PC-9 (cell line): ENCODE results near the gene TOM1L1. TPM values are rescaled to one million over a fixed set of nuclear protein-coding genes. Genes with fewer than 3 reads are reported as not detected.

ENCODE experiments used
- BruUV-seq: library from RNA; stranded (reverse); fragments of 400-500 nt; replicated peaks from 2 replicates; lab custom pipeline; 2021; lab: Mats Ljungman, UMichigan
- CTCF ChIA-PET: fragments of 300-600 bp; sonication (Branson Sonifier 250); formaldehyde crosslinking; loops from one replicate; lab custom pipeline; 2022; ENCODE audit warnings: antibody characterized with exemption; lab: Charles Lee
- POLR2A ChIA-PET: fragments of 300-600 bp; sonication (Branson Sonifier 250); formaldehyde crosslinking; loops from one replicate; lab custom pipeline; 2022; ENCODE audit warnings: antibody characterized with exemption; ENCODE audit not compliant: unreplicated experiment; lab: Charles Lee
- DNase-seq, 2 experiments: peaks; one replicate each; pipeline versions ENCODE4 v3.0.0 to v3.0.0-alpha.2; 2015 to 2022; ENCODE audit warnings: mixed read lengths in 1 of 2
- H2AFZ ChIP-seq: fragments of 200-600 bp; sonication (generic); 2 replicates; pipeline ENCODE4 v1.8.1; 2017; ENCODE audit warnings: antibody characterized with exemption
- H3F3A ChIP-seq: fragments of 200-600 bp; sonication (generic); 2 replicates; pipeline ENCODE4 v1.8.1; 2017; ENCODE audit warnings: antibody characterized with exemption, mild to moderate bottlenecking, low read depth; ENCODE audit not compliant: insufficient read depth
- H3K27ac ChIP-seq: fragments of 200-600 bp; sonication (generic); 2 replicates; pipeline ENCODE4 v1.6.1; 2016; ENCODE audit warnings: mixed run types
- H3K27me3 ChIP-seq: fragments of 200-600 bp; sonication (generic); 2 replicates; pipeline ENCODE4 v1.6.1; 2016; ENCODE audit warnings: low read depth, mixed run types; ENCODE audit not compliant: insufficient read depth
- H3K36me3 ChIP-seq: fragments of 200-600 bp; sonication (generic); 2 replicates; pipeline ENCODE4 v1.6.1; 2016; ENCODE audit warnings: low read depth, mixed run types
- H3K4me1 ChIP-seq: fragments of 200-600 bp; sonication (generic); replicated peaks from 2 replicates; pipeline ENCODE4 v1.6.1; 2016; ENCODE audit warnings: mixed run types; ENCODE audit not compliant: insufficient read depth
- H3K4me2 ChIP-seq: fragments of 200-600 bp; sonication (generic); 2 replicates; pipeline ENCODE4 v1.6.1; 2017; ENCODE audit warnings: mixed run types
- H3K4me3 ChIP-seq: fragments of 200-600 bp; sonication (generic); 2 replicates; pipeline ENCODE4 v1.6.1; 2016; ENCODE audit warnings: mixed run types
- H3K79me2 ChIP-seq: fragments of 200-600 bp; sonication (generic); 2 replicates; pipeline ENCODE4 v1.6.1; 2017; ENCODE audit warnings: low read depth, mixed run types
- H3K9me2 ChIP-seq: fragments of 200-600 bp; sonication (generic); 2 replicates; pipeline ENCODE4 v1.8.1; 2017; ENCODE audit warnings: mild to moderate bottlenecking; ENCODE audit not compliant: insufficient read depth
- H3K9me3 ChIP-seq: fragments of 200-600 bp; sonication (generic); 2 replicates; pipeline ENCODE4 v1.8.1; 2016; ENCODE audit warnings: low read depth; ENCODE audit not compliant: insufficient read depth
- H4K20me1 ChIP-seq: fragments of 200-600 bp; sonication (generic); 2 replicates; pipeline ENCODE4 v1.8.1; 2017; ENCODE audit not compliant: insufficient read depth
- EZH2 ChIP-seq: fragments of 200-600 bp; sonication (generic); IDR thresholded peaks from 2 replicates; pipeline ENCODE4 v1.8.0; 2017; ENCODE audit warnings: antibody characterized with exemption, low read depth
- intact Hi-C: fragments of 100-400 bp; cut with micrococcal nuclease; formaldehyde crosslinking; loops from one replicate; pipeline ENCODE4 v1.10.0; 2022; ENCODE audit not compliant: unreplicated experiment
- total RNA-seq: library from RNA; stranded (reverse); gene quantifications from 2 replicates; pipeline ENCODE4 v1.2.3, GENCODE V29; 2021
- TF ChIP-seq, protein P1 (sequence below): fragments of 200-600 bp; sonication (generic); conservative IDR thresholded peaks from 2 replicates; pipeline ENCODE4 v1.6.1; 2017; ENCODE audit warnings: mixed run types, antibody characterized with exemption, mild to moderate bottlenecking, moderate library complexity

TOM1L1 gene
- total RNA-seq, 1 experiment from 2014 or later, result 46.8 TPM

DNA sequence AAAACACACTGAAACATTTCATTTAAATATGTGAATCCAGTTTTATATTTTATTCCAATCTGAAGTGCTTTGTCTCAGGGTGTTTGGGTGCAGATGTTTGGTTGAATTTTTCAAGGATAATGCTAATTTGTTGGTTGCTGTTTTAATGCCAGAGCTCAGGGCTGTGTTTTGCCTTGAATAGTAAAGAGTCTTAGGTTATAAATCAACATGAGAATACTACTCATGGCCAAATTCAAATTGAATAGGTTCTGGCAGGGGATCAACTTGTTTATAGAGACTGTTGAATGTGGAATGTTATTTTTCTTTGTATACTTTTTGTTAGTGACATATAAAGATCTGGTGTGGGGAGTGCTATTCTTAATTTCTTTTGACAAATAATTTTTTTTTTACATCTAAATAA, 18.8 kb downstream of the TOM1L1 start:
- Histone ChIP-seq H3K79me2 (no peaks in the 10 kb centered on the region), H3K4me3 (no peak overlapping the region), H3K9me3 (peaks cover 13% of the 10 kb centered on the region; the same call in 1 of the 2 replicates), H3K27ac (no peak overlapping the region), H3F3A (no peaks in the 10 kb centered on the region), H3K4me2 (no peak overlapping the region), H4K20me1 (0 out of 2 replicates have a peak, but pooled peaks cover 4% of the 10 kb centered on the region), H2AFZ (no peak overlapping the region), H3K27me3 (no peaks in the 10 kb centered on the region), H3K9me2 (no peaks in the 10 kb centered on the region), H3K36me3 (peaks cover 61% of the 10 kb centered on the region), H3K4me1 (no peaks in the 10 kb centered on the region)
- no peak for TF ChIP-seq EZH2
- TF ChIP-seq, protein P1, sequence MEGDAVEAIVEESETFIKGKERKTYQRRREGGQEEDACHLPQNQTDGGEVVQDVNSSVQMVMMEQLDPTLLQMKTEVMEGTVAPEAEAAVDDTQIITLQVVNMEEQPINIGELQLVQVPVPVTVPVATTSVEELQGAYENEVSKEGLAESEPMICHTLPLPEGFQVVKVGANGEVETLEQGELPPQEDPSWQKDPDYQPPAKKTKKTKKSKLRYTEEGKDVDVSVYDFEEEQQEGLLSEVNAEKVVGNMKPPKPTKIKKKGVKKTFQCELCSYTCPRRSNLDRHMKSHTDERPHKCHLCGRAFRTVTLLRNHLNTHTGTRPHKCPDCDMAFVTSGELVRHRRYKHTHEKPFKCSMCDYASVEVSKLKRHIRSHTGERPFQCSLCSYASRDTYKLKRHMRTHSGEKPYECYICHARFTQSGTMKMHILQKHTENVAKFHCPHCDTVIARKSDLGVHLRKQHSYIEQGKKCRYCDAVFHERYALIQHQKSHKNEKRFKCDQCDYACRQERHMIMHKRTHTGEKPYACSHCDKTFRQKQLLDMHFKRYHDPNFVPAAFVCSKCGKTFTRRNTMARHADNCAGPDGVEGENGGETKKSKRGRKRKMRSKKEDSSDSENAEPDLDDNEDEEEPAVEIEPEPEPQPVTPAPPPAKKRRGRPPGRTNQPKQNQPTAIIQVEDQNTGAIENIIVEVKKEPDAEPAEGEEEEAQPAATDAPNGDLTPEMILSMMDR, result no peak
- intact Hi-C loops, result no loop called here
- POLR2A ChIA-PET, result interaction anchor here (0.7 kb wide), 1 partner anchor 1206 kb away, joined by 6 read pairs; no protein-coding TSS in a partner anchor
- CTCF ChIA-PET, result no interaction called here
- no TSS peak for BruUV-seq
- no peak for DNase-seq

DNA sequence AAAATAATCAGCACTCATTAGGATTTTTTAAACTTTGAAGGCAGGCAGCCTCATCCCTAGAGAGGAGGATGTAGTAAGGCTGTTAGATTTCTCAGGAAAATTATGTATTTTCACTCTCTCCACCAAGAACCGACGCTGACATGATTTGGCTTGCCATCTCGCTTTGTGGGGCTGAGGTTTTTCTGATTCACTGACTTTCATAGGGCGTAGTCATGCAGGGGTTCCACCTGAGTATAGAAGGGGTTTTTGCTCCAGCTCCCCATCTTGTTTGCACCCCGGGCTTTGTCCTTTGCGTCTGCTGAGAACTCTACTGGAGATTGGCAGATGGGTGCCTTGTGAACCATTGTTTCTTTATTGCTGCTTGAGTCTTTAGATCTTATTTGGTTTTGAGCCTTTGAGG, 20.2 kb downstream of the TOM1L1 start:
- no TSS peak for BruUV-seq
- Histone ChIP-seq H3K4me2 (no peak overlapping the region), H3K4me1 (no peaks in the 10 kb centered on the region), H3K9me2 (no peaks in the 10 kb centered on the region), H3K36me3 (peaks cover 56% of the 10 kb centered on the region), H3K4me3 (no peak overlapping the region), H3F3A (no peaks in the 10 kb centered on the region), H3K27ac (no peak overlapping the region), H3K27me3 (no peaks in the 10 kb centered on the region), H3K9me3 (peaks cover 10% of the 10 kb centered on the region; the same call in 1 of the 2 replicates), H2AFZ (no peak overlapping the region), H4K20me1 (no peaks in the 10 kb centered on the region), H3K79me2 (no peaks in the 10 kb centered on the region)
- ChIA-PET CTCF (no interaction called here), POLR2A (no interaction called here)
- no peak for DNase-seq
- intact Hi-C loops, result no loop called here
- TF ChIP-seq, protein P1, result no peak
- TF ChIP-seq EZH2, result no peak

GRCh38 chr17:54924405-54924804, 23.8 kb downstream of the TOM1L1 start:
- Histone ChIP-seq H4K20me1 (no peaks in the 10 kb centered on the region), H3K27ac (no peak overlapping the region), H3K27me3 (no peaks in the 10 kb centered on the region), H3K9me2 (no peaks in the 10 kb centered on the region), H3K4me1 (no peaks in the 10 kb centered on the region), H3K4me2 (no peak overlapping the region), H3K36me3 (peaks cover 49% of the 10 kb centered on the region), H2AFZ (no peak overlapping the region), H3K79me2 (no peaks in the 10 kb centered on the region), H3F3A (no peaks in the 10 kb centered on the region), H3K4me3 (no peak overlapping the region), H3K9me3 (no peaks in the 10 kb centered on the region)
- CTCF ChIA-PET, result no interaction called here
- no peak for DNase-seq
- POLR2A ChIA-PET, result no interaction called here
- intact Hi-C loops, result no loop called here
- BruUV-seq, result no TSS peak
- TF ChIP-seq EZH2, result no peak
- TF ChIP-seq, protein P1, result no peak
